Mesothelial cell of epicardium (in vitro differentiated cells): ENCODE results near the gene TTLL11. TPM values are rescaled to one million over a fixed set of nuclear protein-coding genes. Genes with fewer than 3 reads are reported as not detected.
A peak's percentile ranks its signal among the peaks of the same experiment; 100 is the strongest.

Experiments used
- DNase-seq, 2 experiments: peaks; one replicate each; pipeline ENCODE4 v3.0.0; 2021; ENCODE audit warnings: low spot score in 2 of 2; ENCODE audit not compliant: unreplicated experiment in 2 of 2
- H3K27ac Mint-ChIP-seq: 2 replicates; pipeline ENCODE4 v1.8.0; 2021; ENCODE audit warnings: mixed read lengths
- H3K27me3 Mint-ChIP-seq: 2 replicates; pipeline ENCODE4 v1.8.0; 2021; ENCODE audit warnings: low read depth, mixed read lengths
- H3K36me3 Mint-ChIP-seq: 2 replicates; pipeline ENCODE4 v1.8.0; 2021; ENCODE audit warnings: mixed read lengths
- H3K4me1 Mint-ChIP-seq: 2 replicates; pipeline ENCODE4 v1.8.0; 2021; ENCODE audit warnings: mixed read lengths
- H3K4me3 Mint-ChIP-seq: 2 replicates; pipeline ENCODE4 v1.8.0; 2021; ENCODE audit warnings: mild to moderate bottlenecking, moderate library complexity, mixed read lengths
- H3K9me3 Mint-ChIP-seq: 2 replicates; pipeline ENCODE4 v1.8.0; 2021; ENCODE audit warnings: mixed read lengths
- total RNA-seq: library from RNA; stranded (reverse); gene quantifications from 3 replicates; pipeline ENCODE4 v1.2.1, GENCODE V29; 2021
- TF ChIP-seq, protein P1 (sequence below): fragments of 200-600 bp; sonication (generic); IDR thresholded peaks from one replicate; pipeline ENCODE4 v1.5.0; 2021; ENCODE audit warnings: antibody characterized with exemption; ENCODE audit not compliant: unreplicated experiment

The TTLL11 gene
- total RNA-seq, 1 donor from 2014 or later, result 4.8 TPM

DNA sequence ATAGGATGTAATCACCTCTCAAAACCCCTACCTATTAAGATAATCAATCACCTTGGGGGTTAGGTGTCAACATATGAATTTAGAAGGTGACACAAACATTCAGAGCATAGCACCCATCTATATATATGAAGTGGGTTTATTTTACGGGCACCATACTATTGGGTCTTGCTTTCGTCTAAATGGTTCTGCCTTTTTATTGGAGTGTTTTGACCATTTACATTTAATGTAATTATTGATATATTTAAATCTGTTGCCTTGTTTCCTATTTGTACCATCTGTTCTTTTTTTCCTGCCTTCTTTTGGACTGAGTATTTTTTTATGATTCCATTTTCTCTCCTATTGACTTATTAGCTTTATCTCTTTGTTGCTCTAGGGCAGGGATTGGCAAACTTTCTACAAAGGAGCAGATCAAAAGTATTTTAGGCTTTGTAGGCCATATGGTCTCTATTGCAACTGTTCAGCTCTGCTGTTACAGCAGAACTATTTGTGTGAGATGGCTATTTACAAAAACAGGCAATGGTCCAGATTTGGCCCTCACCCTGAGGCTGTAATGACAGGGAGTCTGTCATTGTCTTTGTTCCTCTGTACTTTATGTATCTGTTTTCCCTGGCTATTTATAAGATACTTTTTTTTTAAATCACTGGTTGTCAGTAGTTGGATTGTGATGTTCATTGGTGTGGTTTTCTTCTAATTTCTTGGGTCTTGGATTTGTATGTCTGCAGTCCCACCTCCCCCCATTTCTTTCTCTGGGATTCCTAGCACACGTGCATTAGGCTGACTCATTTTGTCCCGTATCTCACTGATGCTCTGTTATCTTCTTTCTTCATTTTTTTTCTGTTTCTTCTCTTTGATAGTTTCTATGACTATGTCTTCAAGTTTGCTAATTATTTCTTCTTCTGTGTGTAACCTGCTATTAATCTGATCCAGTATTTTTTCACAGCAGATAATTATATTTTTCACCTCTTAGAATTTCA is 314.6 kb downstream of the TTLL11 start:
- Mint-ChIP-seq H3K36me3 (peaks cover 57% of the 10 kb centered on the region), H3K4me1 (no peaks in the 10 kb centered on the region), H3K27me3 (no peaks in the 10 kb centered on the region), H3K27ac (no peak overlapping the region), H3K9me3 (peaks cover 24% of the 10 kb centered on the region), H3K4me3 (no peak overlapping the region)
- no peak for DNase-seq
- TF ChIP-seq, protein P1, sequence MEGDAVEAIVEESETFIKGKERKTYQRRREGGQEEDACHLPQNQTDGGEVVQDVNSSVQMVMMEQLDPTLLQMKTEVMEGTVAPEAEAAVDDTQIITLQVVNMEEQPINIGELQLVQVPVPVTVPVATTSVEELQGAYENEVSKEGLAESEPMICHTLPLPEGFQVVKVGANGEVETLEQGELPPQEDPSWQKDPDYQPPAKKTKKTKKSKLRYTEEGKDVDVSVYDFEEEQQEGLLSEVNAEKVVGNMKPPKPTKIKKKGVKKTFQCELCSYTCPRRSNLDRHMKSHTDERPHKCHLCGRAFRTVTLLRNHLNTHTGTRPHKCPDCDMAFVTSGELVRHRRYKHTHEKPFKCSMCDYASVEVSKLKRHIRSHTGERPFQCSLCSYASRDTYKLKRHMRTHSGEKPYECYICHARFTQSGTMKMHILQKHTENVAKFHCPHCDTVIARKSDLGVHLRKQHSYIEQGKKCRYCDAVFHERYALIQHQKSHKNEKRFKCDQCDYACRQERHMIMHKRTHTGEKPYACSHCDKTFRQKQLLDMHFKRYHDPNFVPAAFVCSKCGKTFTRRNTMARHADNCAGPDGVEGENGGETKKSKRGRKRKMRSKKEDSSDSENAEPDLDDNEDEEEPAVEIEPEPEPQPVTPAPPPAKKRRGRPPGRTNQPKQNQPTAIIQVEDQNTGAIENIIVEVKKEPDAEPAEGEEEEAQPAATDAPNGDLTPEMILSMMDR, result no peak

DNA sequence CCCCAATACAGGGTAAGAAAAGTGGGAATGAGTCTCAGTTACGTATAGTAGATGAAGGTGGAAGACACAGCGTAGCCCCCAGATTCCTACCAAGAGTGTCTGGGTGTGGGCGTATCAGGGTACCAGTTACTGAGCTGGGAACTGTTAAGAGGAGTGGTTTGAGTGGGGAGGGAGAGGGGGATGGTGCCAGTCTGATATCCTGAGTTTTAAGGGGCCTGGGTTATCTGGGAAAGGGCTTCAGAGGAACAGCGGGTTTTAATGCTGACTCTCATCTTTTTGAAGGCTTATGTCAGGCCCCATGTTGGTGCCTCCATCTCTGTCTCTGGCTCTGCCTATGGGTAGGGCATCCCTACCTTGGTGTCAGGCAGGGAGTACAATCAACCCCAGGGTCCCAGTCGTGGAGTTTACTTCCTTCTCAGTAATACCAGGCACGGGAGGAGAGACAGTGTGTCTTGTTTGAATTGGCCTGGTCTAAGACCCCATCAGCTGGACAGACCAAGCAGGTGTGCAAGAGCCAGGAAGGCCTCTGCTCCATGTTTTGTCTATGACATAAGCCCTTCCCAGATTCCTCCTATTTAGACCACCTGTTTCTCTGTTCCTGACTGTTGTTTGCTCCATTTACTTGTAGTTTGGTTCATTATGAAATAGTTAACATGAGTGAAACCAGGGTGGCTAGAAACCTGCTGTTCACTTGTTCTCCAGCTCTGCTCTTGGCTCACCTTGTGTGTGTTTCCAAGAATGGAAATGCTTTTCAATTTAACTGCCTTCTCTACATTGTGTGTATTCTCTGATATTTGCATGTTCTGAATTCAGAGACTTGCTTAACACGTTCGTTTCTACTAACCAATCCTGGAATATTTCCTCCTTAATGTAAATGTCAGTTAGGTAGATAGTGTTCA is 316.1 kb downstream of the TTLL11 start:
- DNase-seq, result no peak
- Mint-ChIP-seq H3K4me3 (no peak overlapping the region), H3K4me1 (no peaks in the 10 kb centered on the region), H3K27ac (no peak overlapping the region), H3K9me3 (peaks cover 24% of the 10 kb centered on the region), H3K27me3 (no peaks in the 10 kb centered on the region), H3K36me3 (peaks cover 52% of the 10 kb centered on the region)
- TF ChIP-seq, protein P1, result no peak

DNA sequence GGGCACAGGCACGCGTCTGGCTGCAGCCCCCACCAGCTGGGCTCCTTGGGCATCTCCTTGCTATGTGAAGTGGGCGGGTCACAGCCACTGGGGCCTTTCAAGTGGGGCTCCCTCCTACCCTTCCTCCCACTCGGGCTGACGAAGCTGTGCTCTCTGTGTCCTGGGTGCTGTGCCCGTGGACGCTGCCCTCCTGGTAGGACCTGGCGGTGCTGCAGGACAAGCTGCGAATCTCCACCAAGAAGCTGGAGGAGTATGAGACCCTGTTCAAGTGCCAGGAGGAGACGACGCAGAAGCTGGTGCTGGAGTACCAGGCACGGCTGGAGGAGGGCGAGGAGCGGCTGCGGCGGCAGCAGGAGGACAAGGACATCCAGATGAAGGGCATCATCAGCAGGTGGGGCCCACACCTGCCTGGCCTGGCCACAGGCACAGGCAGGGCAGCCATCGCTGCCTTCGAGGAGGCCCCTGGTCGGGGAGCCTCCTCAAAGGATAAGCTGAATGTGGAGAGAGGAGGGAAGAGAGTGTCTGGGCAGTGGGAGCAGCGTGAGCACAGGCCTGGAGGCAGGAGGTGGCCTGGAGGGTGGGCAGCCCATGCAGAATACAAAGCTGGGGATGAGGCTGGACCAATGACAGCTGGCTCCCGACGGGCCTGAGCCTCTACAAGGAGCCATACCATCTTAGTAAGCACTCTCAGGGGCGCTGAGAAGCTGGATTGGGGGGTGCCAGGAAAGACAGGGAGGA is 316.9 kb downstream of the TTLL11 start:
- H3K27me3 Mint-ChIP-seq, result no peaks in the 10 kb centered on the region
- peaks cover 52% of the 10 kb centered on the region for H3K36me3 Mint-ChIP-seq

DNA sequence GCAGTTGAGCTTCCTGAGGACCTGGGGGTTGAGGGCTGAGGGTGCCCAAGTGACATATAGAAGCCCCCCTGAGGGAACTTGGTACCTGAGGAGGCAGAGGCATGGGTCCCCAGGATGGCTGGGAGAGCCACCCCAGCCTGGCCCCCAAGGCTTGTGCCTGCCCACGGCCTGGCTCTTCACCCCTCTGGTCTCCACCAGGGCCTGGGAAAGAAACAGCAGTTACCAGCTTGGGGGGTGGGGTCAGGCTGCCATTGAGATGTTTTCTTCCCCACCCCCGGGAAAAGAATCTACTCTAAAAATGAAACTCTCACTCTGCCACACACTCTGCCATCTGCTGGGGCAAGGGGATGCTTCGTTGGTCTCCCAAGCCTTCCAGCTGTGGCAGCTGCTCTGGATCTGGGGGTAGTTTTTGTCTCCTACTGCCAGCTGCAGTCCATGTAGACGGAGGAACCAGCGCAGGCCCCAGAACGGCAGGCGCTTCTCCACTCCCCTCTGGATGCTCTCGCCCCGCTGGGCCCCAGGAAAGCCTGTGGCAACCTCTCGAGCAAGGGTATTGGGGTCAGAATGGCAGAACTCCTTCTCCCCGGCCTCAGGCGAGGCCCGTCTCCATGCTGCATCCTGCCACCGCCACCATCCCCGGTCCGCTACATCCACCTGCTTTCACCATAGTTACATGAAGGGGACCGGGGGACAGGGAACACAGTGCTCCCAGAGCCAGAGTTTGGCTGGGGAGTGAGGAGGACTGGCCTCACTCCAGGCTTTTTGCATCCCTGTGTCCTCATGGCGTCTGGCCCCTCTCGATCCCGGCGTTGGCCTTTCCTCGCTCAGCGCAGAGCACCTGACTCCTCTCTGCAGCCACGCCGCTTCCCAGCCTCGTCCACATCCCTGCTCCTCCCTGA is 318.1 kb downstream of the TTLL11 start:
- H3K36me3 Mint-ChIP-seq, result peaks cover 51% of the 10 kb centered on the region
- DNase-seq, result peak in 1 of 2 experiments; percentile 15
- no peak overlapping the region for H3K27ac Mint-ChIP-seq
- no peak overlapping the region for H3K4me3 Mint-ChIP-seq
- peaks cover 24% of the 10 kb centered on the region for H3K9me3 Mint-ChIP-seq
- no peaks in the 10 kb centered on the region for H3K27me3 Mint-ChIP-seq
- TF ChIP-seq, protein P1, result no peak
- H3K4me1 Mint-ChIP-seq, result no peaks in the 10 kb centered on the region

More for the DNA sequence above, 316.9 kb downstream of the TTLL11 start:
- DNase-seq, result no peak
- H3K4me3 Mint-ChIP-seq, result no peak overlapping the region
- no peaks in the 10 kb centered on the region for H3K4me1 Mint-ChIP-seq
- peaks cover 24% of the 10 kb centered on the region for H3K9me3 Mint-ChIP-seq
- TF ChIP-seq, protein P1, result no peak
- no peak overlapping the region for H3K27ac Mint-ChIP-seq
